Osteoblast (primary cell): Measurements from ENCODE around the gene TMEM175. TPM values are rescaled to one million over a fixed set of nuclear protein-coding genes. Genes with fewer than 3 reads are reported as not detected.
A peak's percentile ranks its signal among the peaks of the same experiment; 100 is the strongest.

Experiments used
- DNase-seq: peaks from one replicate; pipeline ENCODE4 v3.0.0; 2011; ENCODE audit warnings: low spot score, mixed read lengths; ENCODE audit not compliant: insufficient read length; ENCODE audit errors: missing footprints
- H2AFZ ChIP-seq: 2 replicates; pipeline ENCODE4 v1.6.0; 2011; ENCODE audit warnings: mild to moderate bottlenecking, low read length
- H3K27ac ChIP-seq: 2 replicates; pipeline ENCODE4 v1.5.1; 2011; ENCODE audit warnings: mild to moderate bottlenecking, low read depth, low read length, moderate library complexity
- H3K27me3 ChIP-seq: 2 replicates; pipeline ENCODE4 v1.6.0; 2012; ENCODE audit warnings: mild to moderate bottlenecking, control low read depth, inconsistent platforms, low read length, moderate library complexity; ENCODE audit not compliant: insufficient read depth
- H3K36me3 ChIP-seq: 2 replicates; pipeline ENCODE4 v1.5.1; 2011; ENCODE audit warnings: mild to moderate bottlenecking, low read length, control low read depth, moderate library complexity; ENCODE audit not compliant: insufficient read depth
- H3K4me1 ChIP-seq: 2 replicates; pipeline ENCODE4 v1.5.1; 2011; ENCODE audit warnings: mild to moderate bottlenecking, low read length, control low read depth, moderate library complexity; ENCODE audit not compliant: insufficient read depth
- H3K4me2 ChIP-seq: 2 replicates; pipeline ENCODE4 v1.6.0; 2011; ENCODE audit warnings: mild to moderate bottlenecking, low read length; ENCODE audit not compliant: insufficient read depth
- H3K4me3 ChIP-seq: fragments of 200-600 bp; sonication (generic); 3 replicates; pipeline ENCODE4 v1.5.1; 2012; ENCODE audit warnings: mild to moderate bottlenecking, low read length, inconsistent platforms; ENCODE audit not compliant: insufficient read depth
- H3K79me2 ChIP-seq: 2 replicates; pipeline ENCODE4 v1.6.0; 2012; ENCODE audit warnings: mild to moderate bottlenecking, low read length, control low read depth, inconsistent platforms; ENCODE audit not compliant: insufficient read depth
- H3K9me3 ChIP-seq: 2 replicates; pipeline ENCODE4 v1.5.1; 2011; ENCODE audit warnings: low read depth, low read length, control low read depth
- H4K20me1 ChIP-seq: 2 replicates; pipeline ENCODE4 v1.6.0; 2012; ENCODE audit warnings: mild to moderate bottlenecking, low read length, control low read depth; ENCODE audit not compliant: insufficient read depth
- CTCF ChIP-seq: IDR thresholded peaks from 2 replicates; pipeline ENCODE4 v1.5.1; 2011; ENCODE audit warnings: mild to moderate bottlenecking, low read depth, low read length, moderate library complexity; ENCODE audit errors: extremely low read depth
- total RNA-seq: library from RNA; depleted of rRNA; stranded (reverse); fragments of >200 nt; gene quantifications from 2 replicates; pipeline ENCODE4 v1.2.3, GENCODE V29; 2012

TMEM175 gene
- total RNA-seq, 1 donor: 13.8 TPM

GRCh38 chr4:986879-987623 lies 54.8 kb downstream of the TMEM175 start, which contains the start of gene IDUA:
Gene IDUA (plus strand): TSS chr4:987044. CDS start chr4:987085, 41 bp downstream.
- H3K27ac ChIP-seq: peak within 1 kb of the TSS; percentile 63
- H2AFZ ChIP-seq: peak within 1 kb of the TSS; percentile 97
- peaks cover 18% of the 10 kb centered on the region for H4K20me1 ChIP-seq
- peak within 1 kb of the TSS; percentile 96 for H3K4me2 ChIP-seq
- peak; percentile 99 for DNase-seq
- H3K4me3 ChIP-seq: peak within 1 kb of the TSS; percentile 84
- no peaks in the 10 kb centered on the region for H3K9me3 ChIP-seq
- peak; percentile 31 for TF ChIP-seq CTCF
- no peaks in the 10 kb centered on the region for H3K27me3 ChIP-seq
- no peaks in the 10 kb centered on the region for H3K36me3 ChIP-seq
- peaks cover 9% of the 10 kb centered on the region for H3K79me2 ChIP-seq
- peaks cover 23% of the 10 kb centered on the region for H3K4me1 ChIP-seq

- TF ChIP-seq CTCF: no peak
- peak overlapping the region; percentile 84 for H3K4me3 ChIP-seq
- peaks cover 22% of the 10 kb centered on the region for H4K20me1 ChIP-seq
- no peaks in the 10 kb centered on the region for H3K27me3 ChIP-seq
- peak overlapping the region; percentile 76 for H2AFZ ChIP-seq
- peak overlapping the region; percentile 17 for H3K27ac ChIP-seq
- H3K36me3 ChIP-seq: no peaks in the 10 kb centered on the region
- peaks cover 23% of the 10 kb centered on the region for H3K4me1 ChIP-seq
- H3K4me2 ChIP-seq: peak overlapping the region; percentile 96
- no peaks in the 10 kb centered on the region for H3K9me3 ChIP-seq
- peak; percentile 100 for DNase-seq
- H3K79me2 ChIP-seq: peaks cover 9% of the 10 kb centered on the region
Observed at GRCh38 chr4:987624-988513, 55.6 kb downstream of the TMEM175 start.

GRCh38 chr4:988726-989721 lies 56.8 kb downstream of the TMEM175 start:
- TF ChIP-seq CTCF: no peak
- Histone ChIP-seq H3K79me2 (peaks cover 9% of the 10 kb centered on the region), H3K36me3 (no peaks in the 10 kb centered on the region), H3K27ac (no peak overlapping the region), H3K27me3 (no peaks in the 10 kb centered on the region), H2AFZ (no peak overlapping the region), H3K4me3 (no peak overlapping the region), H3K4me2 (no peak overlapping the region), H4K20me1 (peaks cover 26% of the 10 kb centered on the region), H3K4me1 (peaks cover 23% of the 10 kb centered on the region), H3K9me3 (no peaks in the 10 kb centered on the region)
- DNase-seq: no peak
